HEK293 (cell line): ENCODE measurements around the gene ADAMTSL5.

Experiments used
- CTCF ChIA-PET: fragments of 350-600 bp; formaldehyde crosslinking; extraction: SDS; loops from one replicate; lab custom pipeline; 2021; ENCODE audit warnings: antibody characterized with exemption; lab: Yijun Ruan, JAX
- POLR2A ChIA-PET: fragments of 300-600 bp; formaldehyde crosslinking; extraction: SDS; loops from one replicate; lab custom pipeline; 2020; ENCODE audit warnings: antibody characterized with exemption, inconsistent platforms; lab: Yijun Ruan, JAX
- H3K27ac ChIP-seq: fragments of 200-500 bp; sonication (Bioruptor generic); 2 replicates; pipeline ENCODE4 v1.5.1; 2014; ENCODE audit warnings: low read depth, low read length, control low read depth, inconsistent platforms; ENCODE audit errors: extremely low read depth
- H3K36me3 ChIP-seq, 2 experiments: fragments of 200-500 bp in 1 of 2; sonication (Bioruptor generic) in 1 of 2; 1 replicate in 1 of 2; 2 replicates in 1 of 2; pipeline ENCODE4 v1.5.1; 2014 to 2017; ENCODE audit warnings: inconsistent platforms in 2 of 2, low read length in 2 of 2; ENCODE audit not compliant: control insufficient read depth in 2 of 2, insufficient read depth in 1 of 2
- H3K4me1 ChIP-seq: fragments of 200-500 bp; sonication (Bioruptor generic); 2 replicates; pipeline ENCODE4 v1.5.1; 2014; ENCODE audit warnings: mild to moderate bottlenecking, low read length, inconsistent platforms; ENCODE audit not compliant: control insufficient read depth, insufficient read depth
- H3K4me3 ChIP-seq: 2 replicates; pipeline ENCODE4 v1.5.1; 2011; ENCODE audit warnings: low read depth, mild to moderate bottlenecking, control low read depth, low read length, moderate library complexity
- H3K9me3 ChIP-seq: fragments of 200-500 bp; sonication (Bioruptor generic); 2 replicates; pipeline ENCODE4 v1.5.1; 2014; ENCODE audit warnings: low read depth, low read length, inconsistent platforms; ENCODE audit not compliant: control insufficient read depth, insufficient read depth
- BCL11A ChIP-seq: fragments of 450-650 bp; formaldehyde crosslinking; IDR thresholded peaks from 2 replicates; pipeline ENCODE4 v1.5.1; 2016; ENCODE audit warnings: low read depth, missing biosample characterization, missing genetic modification characterization
- GLI4 ChIP-seq: fragments of 450-650 bp; formaldehyde crosslinking; IDR thresholded peaks from 2 replicates; pipeline ENCODE4 v1.5.1; 2016; ENCODE audit warnings: missing biosample characterization, missing genetic modification characterization
- HOXD13 ChIP-seq: sonication (generic); formaldehyde crosslinking; IDR thresholded peaks from 2 replicates; pipeline ENCODE4 v1.8.0; 2022; ENCODE audit warnings: missing genetic modification reagents, borderline replicate concordance
- MEIS1 ChIP-seq: sonication (generic); formaldehyde crosslinking; IDR thresholded peaks from 2 replicates; pipeline ENCODE4 v1.8.1; 2022; ENCODE audit warnings: missing genetic modification reagents, mild to moderate bottlenecking, borderline replicate concordance
- SCRT1 ChIP-seq: fragments of 450-650 bp; formaldehyde crosslinking; IDR thresholded peaks from 2 replicates; pipeline ENCODE4 v1.5.1; 2016; ENCODE audit warnings: missing biosample characterization, missing genetic modification characterization, borderline replicate concordance
- TCF7L2 ChIP-seq: IDR thresholded peaks from 2 replicates; pipeline ENCODE4 v1.6.1; 2011; ENCODE audit warnings: low read depth, mild to moderate bottlenecking, inconsistent platforms, low read length, moderate library complexity, borderline replicate concordance
- TRIM28 ChIP-seq: IDR thresholded peaks from 2 replicates; pipeline ENCODE4 v1.6.1; 2011; ENCODE audit warnings: low read length, control low read depth, borderline replicate concordance
- ZBTB17 ChIP-seq: fragments of 450-650 bp; formaldehyde crosslinking; IDR thresholded peaks from 2 replicates; pipeline ENCODE4 v1.5.1; 2016; ENCODE audit warnings: missing biosample characterization, missing genetic modification characterization
- ZBTB8A ChIP-seq: fragments of 450-650 bp; formaldehyde crosslinking; IDR thresholded peaks from 2 replicates; pipeline ENCODE4 v1.5.1; 2016; ENCODE audit warnings: missing biosample characterization, missing genetic modification characterization
- ZNF155 ChIP-seq: fragments of 450-650 bp; formaldehyde crosslinking; IDR thresholded peaks from 2 replicates; pipeline ENCODE4 v1.5.1; 2016; ENCODE audit warnings: missing biosample characterization, missing genetic modification characterization
- ZNF501 ChIP-seq: fragments of 450-650 bp; formaldehyde crosslinking; IDR thresholded peaks from 2 replicates; pipeline ENCODE4 v1.5.1; 2016; ENCODE audit warnings: missing biosample characterization, missing genetic modification characterization
- ZNF514 ChIP-seq: fragments of 450-650 bp; formaldehyde crosslinking; IDR thresholded peaks from 2 replicates; pipeline ENCODE4 v1.5.1; 2016; ENCODE audit warnings: missing biosample characterization, missing genetic modification characterization
- ZNF664 ChIP-seq: fragments of 450-650 bp; formaldehyde crosslinking; IDR thresholded peaks from 2 replicates; pipeline ENCODE4 v1.5.1; 2016; ENCODE audit warnings: missing biosample characterization, missing genetic modification characterization
- ZNF776 ChIP-seq: fragments of 450-650 bp; formaldehyde crosslinking; IDR thresholded peaks from 2 replicates; pipeline ENCODE4 v1.5.0; 2017; ENCODE audit warnings: missing biosample characterization, missing genetic modification characterization, borderline replicate concordance
- TF ChIP-seq, protein P1 (sequence below): fragments of 450-650 bp; formaldehyde crosslinking; IDR thresholded peaks from 2 replicates; pipeline ENCODE4 v1.5.1; 2016; ENCODE audit warnings: missing biosample characterization, missing genetic modification characterization
- TF ChIP-seq, protein P2 (sequence below): fragments of 450-650 bp; formaldehyde crosslinking; IDR thresholded peaks from 2 replicates; pipeline ENCODE4 v1.5.1; 2016; ENCODE audit warnings: missing biosample characterization, missing genetic modification characterization
- TF ChIP-seq, protein P3 (sequence below): fragments of 450-650 bp; formaldehyde crosslinking; IDR thresholded peaks from 2 replicates; pipeline ENCODE4 v1.5.1; 2016; ENCODE audit warnings: missing biosample characterization, missing genetic modification characterization, low read depth
- TF ChIP-seq, protein P4 (sequence below): fragments of 450-650 bp; formaldehyde crosslinking; IDR thresholded peaks from 2 replicates; pipeline ENCODE4 v1.5.1; 2016; ENCODE audit warnings: missing biosample characterization, missing genetic modification characterization
- TF ChIP-seq, protein P5 (sequence below): fragments of 450-650 bp; formaldehyde crosslinking; IDR thresholded peaks from 2 replicates; pipeline ENCODE4 v1.5.1; 2016; ENCODE audit warnings: missing biosample characterization, missing genetic modification characterization
- TF ChIP-seq, protein P6 (sequence below): fragments of 450-650 bp; formaldehyde crosslinking; IDR thresholded peaks from 2 replicates; pipeline ENCODE4 v1.5.1; 2016; ENCODE audit warnings: missing biosample characterization, missing genetic modification characterization
- TF ChIP-seq, protein P7 (sequence below): fragments of 450-650 bp; formaldehyde crosslinking; IDR thresholded peaks from 2 replicates; pipeline ENCODE4 v1.5.1; 2016; ENCODE audit warnings: missing biosample characterization, missing genetic modification characterization, borderline replicate concordance

ADAMTSL5 gene

DNA sequence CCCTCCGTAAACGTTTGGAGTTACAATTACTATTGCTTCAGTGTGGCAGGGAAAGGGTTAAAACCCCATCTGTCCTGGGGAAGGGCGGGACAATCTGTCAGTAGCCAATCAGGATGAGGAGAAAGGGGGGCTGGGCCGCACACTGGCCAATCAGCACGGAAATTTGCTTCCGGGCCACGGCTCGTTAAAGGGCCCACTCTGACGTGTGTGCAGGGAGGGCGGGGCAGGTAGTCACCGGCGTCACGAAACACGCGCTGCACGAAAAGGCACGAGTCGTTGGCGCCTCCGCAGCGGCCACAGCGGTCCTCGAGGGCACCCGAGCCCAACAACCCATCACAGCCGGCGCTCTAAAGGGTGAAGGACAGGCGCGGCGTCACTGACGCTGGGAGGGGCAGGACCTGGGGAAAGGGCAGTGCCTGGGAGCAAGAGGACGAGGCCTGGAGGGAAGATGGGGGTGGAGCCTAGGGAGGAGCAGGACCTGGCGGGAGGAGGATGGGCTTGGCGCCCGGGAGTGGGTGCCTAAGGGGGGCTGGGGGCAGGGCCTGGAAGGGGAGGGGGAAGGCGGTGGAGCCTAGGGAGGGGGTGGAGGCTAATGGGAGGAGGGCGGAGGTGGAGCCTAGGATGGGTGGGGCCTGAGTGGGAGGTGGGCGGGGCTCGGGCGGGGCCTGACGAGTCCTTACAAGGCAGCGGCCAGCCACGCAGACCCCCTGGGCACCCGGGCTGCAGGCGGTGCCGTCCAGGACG, 4.9 kb downstream of the ADAMTSL5 start (continued):
- TF ChIP-seq, protein P1, sequence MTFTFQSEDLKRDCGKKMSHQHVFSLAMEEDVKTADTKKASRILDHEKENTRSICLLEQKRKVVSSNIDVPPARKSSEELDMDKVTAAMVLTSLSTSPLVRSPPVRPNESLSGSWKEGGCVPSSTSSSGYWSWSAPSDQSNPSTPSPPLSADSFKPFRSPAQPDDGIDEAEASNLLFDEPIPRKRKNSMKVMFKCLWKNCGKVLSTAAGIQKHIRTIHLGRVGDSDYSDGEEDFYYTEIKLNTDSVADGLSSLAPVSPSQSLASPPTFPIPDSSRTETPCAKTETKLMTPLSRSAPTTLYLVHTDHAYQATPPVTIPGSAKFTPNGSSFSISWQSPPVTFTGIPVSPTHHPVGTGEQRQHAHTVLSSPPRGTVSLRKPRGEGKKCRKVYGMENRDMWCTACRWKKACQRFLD = no peak
- TF ChIP-seq HOXD13 (CRISPR knock-in tag) = peak; percentile 83; the same call in 1 of the 2 replicates
- TF ChIP-seq, protein P2, sequence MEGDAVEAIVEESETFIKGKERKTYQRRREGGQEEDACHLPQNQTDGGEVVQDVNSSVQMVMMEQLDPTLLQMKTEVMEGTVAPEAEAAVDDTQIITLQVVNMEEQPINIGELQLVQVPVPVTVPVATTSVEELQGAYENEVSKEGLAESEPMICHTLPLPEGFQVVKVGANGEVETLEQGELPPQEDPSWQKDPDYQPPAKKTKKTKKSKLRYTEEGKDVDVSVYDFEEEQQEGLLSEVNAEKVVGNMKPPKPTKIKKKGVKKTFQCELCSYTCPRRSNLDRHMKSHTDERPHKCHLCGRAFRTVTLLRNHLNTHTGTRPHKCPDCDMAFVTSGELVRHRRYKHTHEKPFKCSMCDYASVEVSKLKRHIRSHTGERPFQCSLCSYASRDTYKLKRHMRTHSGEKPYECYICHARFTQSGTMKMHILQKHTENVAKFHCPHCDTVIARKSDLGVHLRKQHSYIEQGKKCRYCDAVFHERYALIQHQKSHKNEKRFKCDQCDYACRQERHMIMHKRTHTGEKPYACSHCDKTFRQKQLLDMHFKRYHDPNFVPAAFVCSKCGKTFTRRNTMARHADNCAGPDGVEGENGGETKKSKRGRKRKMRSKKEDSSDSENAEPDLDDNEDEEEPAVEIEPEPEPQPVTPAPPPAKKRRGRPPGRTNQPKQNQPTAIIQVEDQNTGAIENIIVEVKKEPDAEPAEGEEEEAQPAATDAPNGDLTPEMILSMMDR (tag by site-specific recombination) = no peak
- TF ChIP-seq TRIM28 = no peak
- TF ChIP-seq, protein P3, sequence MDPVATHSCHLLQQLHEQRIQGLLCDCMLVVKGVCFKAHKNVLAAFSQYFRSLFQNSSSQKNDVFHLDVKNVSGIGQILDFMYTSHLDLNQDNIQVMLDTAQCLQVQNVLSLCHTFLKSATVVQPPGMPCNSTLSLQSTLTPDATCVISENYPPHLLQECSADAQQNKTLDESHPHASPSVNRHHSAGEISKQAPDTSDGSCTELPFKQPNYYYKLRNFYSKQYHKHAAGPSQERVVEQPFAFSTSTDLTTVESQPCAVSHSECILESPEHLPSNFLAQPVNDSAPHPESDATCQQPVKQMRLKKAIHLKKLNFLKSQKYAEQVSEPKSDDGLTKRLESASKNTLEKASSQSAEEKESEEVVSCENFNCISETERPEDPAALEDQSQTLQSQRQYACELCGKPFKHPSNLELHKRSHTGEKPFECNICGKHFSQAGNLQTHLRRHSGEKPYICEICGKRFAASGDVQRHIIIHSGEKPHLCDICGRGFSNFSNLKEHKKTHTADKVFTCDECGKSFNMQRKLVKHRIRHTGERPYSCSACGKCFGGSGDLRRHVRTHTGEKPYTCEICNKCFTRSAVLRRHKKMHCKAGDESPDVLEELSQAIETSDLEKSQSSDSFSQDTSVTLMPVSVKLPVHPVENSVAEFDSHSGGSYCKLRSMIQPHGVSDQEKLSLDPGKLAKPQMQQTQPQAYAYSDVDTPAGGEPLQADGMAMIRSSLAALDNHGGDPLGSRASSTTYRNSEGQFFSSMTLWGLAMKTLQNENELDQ (tag by site-specific recombination) = no peak
- TF ChIP-seq MEIS1 (CRISPR knock-in tag) = no peak
- no peak for TF ChIP-seq GLI4 (tag by site-specific recombination)
- peak; percentile 99 for TF ChIP-seq ZBTB8A (tag by site-specific recombination)

DNA sequence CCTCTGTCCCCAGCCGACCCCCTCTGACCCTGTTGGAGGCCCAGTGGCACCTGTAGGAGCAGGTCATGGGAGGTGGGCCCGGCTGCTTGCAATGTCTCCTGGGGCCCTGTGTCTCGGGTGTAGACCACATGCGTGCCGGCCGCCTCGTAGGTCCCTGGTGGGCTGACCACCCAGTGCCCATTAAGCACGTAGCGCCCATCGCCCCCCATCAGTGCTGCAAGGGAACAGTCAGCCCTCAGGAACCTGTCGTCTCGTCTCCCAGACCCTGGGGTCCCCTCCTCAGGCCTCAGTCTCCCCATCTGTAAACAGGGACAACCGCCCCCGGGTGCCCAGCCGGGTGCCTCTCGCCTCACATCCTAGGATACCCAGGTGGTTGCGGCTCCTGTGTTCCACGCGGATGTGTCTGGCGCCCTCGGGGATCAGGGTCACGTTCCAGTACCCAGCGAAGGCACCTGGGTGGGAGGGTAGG, 5.6 kb downstream of the ADAMTSL5 start:
- H3K4me1 ChIP-seq = peaks cover 3% of the 10 kb centered on the region; the same call in 1 of the 2 replicates
- no peaks in the 10 kb centered on the region for H3K9me3 ChIP-seq
- H3K36me3 ChIP-seq = no peaks in the 10 kb centered on the region
- H3K27ac ChIP-seq = no peak overlapping the region
- no peak overlapping the region for H3K4me3 ChIP-seq
- ChIA-PET CTCF (no interaction called here), POLR2A (interaction anchor here (1.6 kb wide), 1 partner anchor 16 kb away, joined by 3 read pairs; the partner anchor contains the start of gene REEP6)
- TF ChIP-seq TRIM28 (no peak), ZNF664 (tag by site-specific recombination) (no peak), SCRT1 (tag by site-specific recombination) (0 out of 2 replicates have a peak, but pooled peaks have one; percentile 36), ZNF776 (tag by site-specific recombination) (no peak), ZNF514 (tag by site-specific recombination) (no peak), TCF7L2 (no peak), ZNF501 (no peak), ZNF155 (tag by site-specific recombination) (no peak), BCL11A (tag by site-specific recombination) (no peak), ZBTB17 (tag by site-specific recombination) (no peak)
- TF ChIP-seq, protein P4, sequence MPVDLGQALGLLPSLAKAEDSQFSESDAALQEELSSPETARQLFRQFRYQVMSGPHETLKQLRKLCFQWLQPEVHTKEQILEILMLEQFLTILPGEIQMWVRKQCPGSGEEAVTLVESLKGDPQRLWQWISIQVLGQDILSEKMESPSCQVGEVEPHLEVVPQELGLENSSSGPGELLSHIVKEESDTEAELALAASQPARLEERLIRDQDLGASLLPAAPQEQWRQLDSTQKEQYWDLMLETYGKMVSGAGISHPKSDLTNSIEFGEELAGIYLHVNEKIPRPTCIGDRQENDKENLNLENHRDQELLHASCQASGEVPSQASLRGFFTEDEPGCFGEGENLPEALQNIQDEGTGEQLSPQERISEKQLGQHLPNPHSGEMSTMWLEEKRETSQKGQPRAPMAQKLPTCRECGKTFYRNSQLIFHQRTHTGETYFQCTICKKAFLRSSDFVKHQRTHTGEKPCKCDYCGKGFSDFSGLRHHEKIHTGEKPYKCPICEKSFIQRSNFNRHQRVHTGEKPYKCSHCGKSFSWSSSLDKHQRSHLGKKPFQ (tag by site-specific recombination) = no peak
- TF ChIP-seq, protein P1 = no peak
- TF ChIP-seq, protein P5, sequence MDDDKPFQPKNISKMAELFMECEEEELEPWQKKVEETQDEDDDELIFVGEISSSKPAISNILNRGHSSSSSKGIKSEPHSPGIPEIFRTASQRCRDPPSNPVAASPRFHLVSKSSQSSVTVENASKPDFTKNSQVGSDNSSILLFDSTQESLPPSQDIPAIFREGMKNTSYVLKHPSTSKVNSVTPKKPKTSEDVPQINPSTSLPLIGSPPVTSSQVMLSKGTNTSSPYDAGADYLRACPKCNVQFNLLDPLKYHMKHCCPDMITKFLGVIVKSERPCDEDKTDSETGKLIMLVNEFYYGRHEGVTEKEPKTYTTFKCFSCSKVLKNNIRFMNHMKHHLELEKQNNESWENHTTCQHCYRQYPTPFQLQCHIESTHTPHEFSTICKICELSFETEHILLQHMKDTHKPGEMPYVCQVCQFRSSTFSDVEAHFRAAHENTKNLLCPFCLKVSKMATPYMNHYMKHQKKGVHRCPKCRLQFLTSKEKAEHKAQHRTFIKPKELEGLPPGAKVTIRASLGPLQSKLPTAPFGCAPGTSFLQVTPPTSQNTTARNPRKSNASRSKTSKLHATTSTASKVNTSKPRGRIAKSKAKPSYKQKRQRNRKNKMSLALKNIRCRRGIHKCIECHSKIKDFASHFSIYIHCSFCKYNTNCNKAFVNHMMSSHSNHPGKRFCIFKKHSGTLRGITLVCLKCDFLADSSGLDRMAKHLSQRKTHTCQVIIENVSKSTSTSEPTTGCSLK (tag by site-specific recombination) = no peak
- TF ChIP-seq, protein P6, sequence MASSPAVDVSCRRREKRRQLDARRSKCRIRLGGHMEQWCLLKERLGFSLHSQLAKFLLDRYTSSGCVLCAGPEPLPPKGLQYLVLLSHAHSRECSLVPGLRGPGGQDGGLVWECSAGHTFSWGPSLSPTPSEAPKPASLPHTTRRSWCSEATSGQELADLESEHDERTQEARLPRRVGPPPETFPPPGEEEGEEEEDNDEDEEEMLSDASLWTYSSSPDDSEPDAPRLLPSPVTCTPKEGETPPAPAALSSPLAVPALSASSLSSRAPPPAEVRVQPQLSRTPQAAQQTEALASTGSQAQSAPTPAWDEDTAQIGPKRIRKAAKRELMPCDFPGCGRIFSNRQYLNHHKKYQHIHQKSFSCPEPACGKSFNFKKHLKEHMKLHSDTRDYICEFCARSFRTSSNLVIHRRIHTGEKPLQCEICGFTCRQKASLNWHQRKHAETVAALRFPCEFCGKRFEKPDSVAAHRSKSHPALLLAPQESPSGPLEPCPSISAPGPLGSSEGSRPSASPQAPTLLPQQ (tag by site-specific recombination) = 0 out of 2 replicates have a peak, but pooled peaks have one; percentile 16
- TF ChIP-seq, protein P7, sequence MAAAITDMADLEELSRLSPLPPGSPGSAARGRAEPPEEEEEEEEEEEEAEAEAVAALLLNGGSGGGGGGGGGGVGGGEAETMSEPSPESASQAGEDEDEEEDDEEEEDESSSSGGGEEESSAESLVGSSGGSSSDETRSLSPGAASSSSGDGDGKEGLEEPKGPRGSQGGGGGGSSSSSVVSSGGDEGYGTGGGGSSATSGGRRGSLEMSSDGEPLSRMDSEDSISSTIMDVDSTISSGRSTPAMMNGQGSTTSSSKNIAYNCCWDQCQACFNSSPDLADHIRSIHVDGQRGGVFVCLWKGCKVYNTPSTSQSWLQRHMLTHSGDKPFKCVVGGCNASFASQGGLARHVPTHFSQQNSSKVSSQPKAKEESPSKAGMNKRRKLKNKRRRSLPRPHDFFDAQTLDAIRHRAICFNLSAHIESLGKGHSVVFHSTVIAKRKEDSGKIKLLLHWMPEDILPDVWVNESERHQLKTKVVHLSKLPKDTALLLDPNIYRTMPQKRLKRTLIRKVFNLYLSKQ (tag by site-specific recombination) = no peak
